Amygdala (tissue), 56 donors: ENCODE measurements around the gene ZSCAN5C.
"Not testable (repeated sequence)": the region's sequence is repeated elsewhere in the genome, so short reads cannot be mapped to it uniquely, and the experiment has no call there.

Source experiments
- DNase-seq, 56 donors: peaks; one replicate each; lab custom pipeline; 2025; lab: John Stamatoyannopoulos, UW

The ZSCAN5C gene

DNA sequence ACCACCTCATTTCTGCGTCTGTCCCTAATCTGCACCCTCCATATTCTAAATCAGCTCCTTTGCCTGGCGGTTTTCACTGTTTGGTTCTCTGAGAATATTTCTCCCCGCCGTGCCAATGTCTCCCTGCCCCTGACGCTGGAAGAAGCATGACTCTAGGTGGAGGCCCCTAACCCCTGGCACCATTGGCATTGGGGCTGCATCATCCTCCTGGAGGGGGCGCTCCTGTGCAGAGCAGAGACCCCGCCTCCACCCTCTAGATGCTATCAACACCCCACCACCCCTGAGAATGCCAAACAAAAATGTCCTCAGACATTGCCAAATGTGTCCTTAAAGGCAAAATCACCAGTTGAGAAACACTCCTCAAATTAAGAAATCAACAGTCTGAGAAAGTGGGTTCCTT lies 11.0 kb upstream of the ZSCAN5C start:
- no peak for DNase-seq

DNA sequence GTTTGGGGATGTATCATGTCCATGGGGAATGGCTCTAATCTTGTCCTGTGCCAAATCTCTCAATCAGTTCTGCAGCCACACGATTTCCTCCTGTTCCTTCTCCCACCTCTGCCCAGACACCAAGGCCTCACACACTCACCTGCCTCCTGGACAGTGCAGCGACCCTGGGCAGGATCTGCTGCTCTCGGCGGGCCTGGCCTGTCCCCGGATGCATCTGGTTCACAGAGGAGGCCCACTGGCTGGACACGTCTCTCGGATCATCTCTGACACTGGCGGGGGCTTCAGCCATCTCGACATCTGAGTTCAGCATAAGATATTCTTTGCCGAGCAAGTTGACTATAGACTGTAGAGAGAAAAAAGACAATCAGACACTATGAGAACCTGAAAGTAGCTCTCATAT lies 10.4 kb upstream of the ZSCAN5C start:
- no peak for DNase-seq

DNA sequence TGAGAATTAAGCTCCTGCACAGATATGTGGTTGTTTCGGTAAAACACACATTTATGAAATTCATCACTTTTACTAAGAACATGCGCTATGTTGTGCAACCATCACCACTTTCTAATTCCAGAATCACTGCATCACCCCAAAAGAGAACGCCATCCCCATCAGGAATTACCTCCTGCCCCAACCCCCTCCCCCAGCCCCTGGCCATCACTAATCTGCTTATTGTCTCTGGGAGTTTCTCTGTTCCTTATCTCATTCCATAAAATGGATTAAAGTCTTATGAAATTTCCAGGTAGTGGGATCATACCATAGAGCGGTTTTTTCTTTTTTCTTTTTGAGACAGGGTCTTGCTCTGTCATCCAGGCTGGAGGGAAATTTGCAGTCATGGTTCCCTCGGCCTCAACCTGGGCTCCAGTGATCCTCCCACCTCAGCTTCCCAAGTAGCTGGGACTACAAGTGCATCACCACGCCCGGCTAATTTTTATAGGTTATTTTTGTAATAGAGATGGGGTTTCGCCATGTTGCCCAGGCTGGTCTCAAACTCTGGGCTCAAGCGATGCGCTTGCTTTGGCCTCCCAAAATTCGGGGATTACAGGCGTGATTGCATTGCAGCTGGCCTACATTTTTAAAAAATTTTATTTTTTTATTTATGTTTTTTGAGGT lies 8.0 kb upstream of the ZSCAN5C start:
- no peak for DNase-seq

- DNase-seq: not testable (repeated sequence)
These were observed 4.4 kb upstream of the ZSCAN5C start, which contains the start of gene ZSCAN5B for GRCh38 chr19:56197646-56198045. Gene ZSCAN5B (minus strand): TSS chr19:56197783. CDS start chr19:56193052, 4,731 bp downstream.

GRCh38 chr19:56199687-56200086 lies 2.4 kb upstream of the ZSCAN5C start:
- no peak for DNase-seq

- DNase-seq: not testable (repeated sequence)
These were observed 5.5 kb downstream of the ZSCAN5C start for GRCh38 chr19:56207581-56207980.

- no peak for DNase-seq
These were observed 7.0 kb downstream of the ZSCAN5C start for GRCh38 chr19:56209091-56209490.

DNA sequence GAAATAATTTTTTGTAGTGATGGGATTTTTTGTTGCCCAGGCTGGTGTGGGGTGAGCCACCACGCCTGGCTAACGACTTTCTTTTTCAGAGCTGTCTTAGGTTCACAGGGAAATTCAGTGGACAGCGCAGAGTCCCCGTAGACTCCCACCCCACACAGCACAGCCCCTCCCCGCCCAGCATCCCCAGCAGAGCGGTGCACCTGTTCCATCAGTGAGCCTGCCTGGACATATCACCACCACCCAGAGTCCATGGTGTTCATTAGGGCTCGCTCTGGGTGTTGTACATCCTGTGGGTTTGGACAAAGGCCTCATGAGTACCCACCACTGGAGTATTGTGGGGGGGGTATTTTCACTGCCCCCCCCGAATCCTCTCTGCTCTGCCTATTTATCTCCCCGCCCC lies 8.0 kb downstream of the ZSCAN5C start:
- DNase-seq: not testable (repeated sequence)

DNA sequence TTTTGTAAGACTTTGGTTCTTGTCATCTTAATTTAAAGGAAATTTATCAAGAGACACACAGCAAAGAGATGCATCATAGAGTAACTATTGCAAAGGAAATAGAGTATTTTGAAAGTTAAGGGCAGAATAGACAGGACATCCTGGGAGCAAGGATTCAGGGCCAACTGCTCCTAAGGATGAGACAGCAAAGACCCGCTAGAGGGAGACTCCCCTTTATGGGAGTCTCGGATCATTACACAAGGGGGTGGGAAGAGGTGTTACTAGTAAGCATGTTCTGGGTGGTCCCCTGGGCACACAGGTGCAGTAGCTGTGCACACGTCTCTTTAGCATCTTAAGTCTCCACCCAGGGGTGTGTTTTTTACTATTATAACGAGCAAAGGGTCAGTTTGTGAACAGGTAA lies 9.6 kb downstream of the ZSCAN5C start:
- no peak for DNase-seq

- peak in 9 of 56 donors; percentile 1 to 13 (median 3) for DNase-seq
These were observed 15.2 kb downstream of the ZSCAN5C start for GRCh38 chr19:56217039-56217949.

GRCh38 chr19:56218961-56219360 lies 16.9 kb downstream of the ZSCAN5C start:
- peak in 1 of 56 donors; percentile 2 for DNase-seq

DNA sequence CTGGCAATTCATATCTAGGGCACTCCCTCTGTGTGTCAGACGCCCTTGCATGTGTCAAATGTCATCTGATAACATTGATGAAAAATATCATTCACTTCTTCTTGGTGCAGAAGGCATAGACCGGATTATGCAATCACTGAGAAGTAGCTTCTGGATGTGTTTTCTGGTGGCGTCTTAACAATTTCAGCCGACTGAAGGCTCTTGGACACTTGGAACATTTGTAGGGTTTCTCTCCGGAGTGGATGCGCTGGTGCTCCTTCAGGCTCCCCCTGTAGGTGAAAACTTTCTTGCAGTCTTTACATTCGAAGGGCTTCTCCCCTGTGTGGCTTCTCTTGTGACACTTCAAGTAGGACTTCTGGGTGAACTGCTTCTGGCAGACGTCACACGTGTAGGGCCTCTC lies 19.4 kb downstream of the ZSCAN5C start:
- not testable (repeated sequence) for DNase-seq

DNA sequence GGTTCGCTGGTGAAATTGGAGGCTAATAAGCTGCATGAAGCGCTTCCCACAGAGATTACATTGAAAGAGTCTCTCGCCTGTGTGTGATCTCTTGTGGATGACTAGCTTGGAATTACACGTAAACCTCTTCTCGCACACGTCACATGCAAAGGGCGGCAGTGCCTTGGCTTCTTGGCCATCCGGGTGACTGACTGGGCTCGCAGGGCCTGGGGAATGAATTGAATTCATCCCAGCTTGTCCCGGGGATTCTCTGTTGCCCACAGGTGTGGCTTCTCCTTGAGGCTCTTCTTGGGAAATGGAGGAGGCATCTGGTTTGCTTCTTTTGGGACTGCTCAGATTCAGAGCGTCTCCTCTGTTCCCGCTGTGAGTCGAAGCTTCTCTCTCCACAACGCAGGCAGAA lies 19.8 kb downstream of the ZSCAN5C start:
- no peak for DNase-seq

DNA sequence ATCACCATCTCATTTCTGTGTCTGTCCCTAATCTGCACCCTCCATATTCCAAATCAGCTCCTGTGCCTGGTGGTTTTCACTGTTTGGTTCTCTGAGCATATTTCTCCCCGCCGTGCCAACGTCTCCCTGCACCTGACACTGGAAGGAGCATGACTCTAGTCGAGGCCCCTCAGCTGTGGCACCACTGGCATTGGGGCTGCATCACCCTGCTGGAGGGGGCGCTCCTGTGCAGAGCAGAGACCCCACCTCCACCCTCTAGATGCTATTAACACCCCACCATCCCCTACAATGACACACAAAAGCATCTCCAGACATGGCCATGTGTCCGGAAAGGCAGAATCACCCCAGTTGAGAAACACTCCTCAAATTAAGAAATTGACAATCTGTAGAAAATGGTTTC lies 20.8 kb downstream of the ZSCAN5C start:
- no peak for DNase-seq

- DNase-seq: no peak
These were observed 21.4 kb downstream of the ZSCAN5C start for GRCh38 chr19:56223481-56223880.

DNA sequence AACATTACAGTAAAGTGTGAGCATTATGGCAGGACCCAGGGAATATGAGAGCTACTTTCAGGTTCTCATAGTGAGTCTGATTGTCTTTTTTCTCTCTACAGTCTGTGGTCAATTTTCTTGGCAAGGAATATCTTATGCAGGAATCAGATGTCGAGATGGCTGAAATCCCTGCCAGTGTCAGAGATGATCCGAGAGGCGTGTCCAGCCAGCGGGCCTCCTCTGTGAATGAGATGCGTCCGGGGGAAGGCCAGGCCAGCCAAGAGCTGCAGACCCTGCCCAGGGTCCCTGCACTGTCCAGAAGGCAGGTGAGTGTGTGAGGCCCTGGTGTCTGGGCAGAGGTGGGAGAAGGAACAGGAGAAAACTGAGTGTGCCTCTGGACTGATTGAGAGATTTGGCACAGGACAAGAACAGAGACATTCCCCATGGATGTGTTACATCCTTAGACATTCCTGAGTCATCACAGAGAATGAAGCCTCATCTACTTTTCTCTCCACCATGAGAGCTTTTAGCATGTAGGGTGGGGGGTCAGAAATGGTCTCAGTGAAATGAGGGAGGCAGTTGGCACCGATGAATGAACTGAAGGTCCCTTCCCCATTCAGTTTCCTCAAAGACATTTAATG lies 43.2 kb downstream of the ZSCAN5C start:
- no peak for DNase-seq

GRCh38 chr19:56245764-56246163 lies 43.7 kb downstream of the ZSCAN5C start:
- not testable (repeated sequence) for DNase-seq

- not testable (repeated sequence) for DNase-seq
These were observed 46.8 kb downstream of the ZSCAN5C start for GRCh38 chr19:56248736-56249338.

GRCh38 chr19:56252699-56253422 lies 50.8 kb downstream of the ZSCAN5C start:
- peak in 40 of 56 donors; percentile 1 to 65 (median 12) for DNase-seq

GRCh38 chr19:56253737-56254136 lies 51.7 kb downstream of the ZSCAN5C start:
- DNase-seq: peak in 1 of 56 donors; percentile 29
